ENCODE measurements around the gene CYP20A1.
A peak's percentile ranks its signal among the peaks of the same experiment; 100 is the strongest.
"Not testable (repeated sequence)": the region's sequence is repeated elsewhere in the genome, so short reads cannot be mapped to it uniquely, and the experiment has no call there.

The CYP20A1 gene

DNA sequence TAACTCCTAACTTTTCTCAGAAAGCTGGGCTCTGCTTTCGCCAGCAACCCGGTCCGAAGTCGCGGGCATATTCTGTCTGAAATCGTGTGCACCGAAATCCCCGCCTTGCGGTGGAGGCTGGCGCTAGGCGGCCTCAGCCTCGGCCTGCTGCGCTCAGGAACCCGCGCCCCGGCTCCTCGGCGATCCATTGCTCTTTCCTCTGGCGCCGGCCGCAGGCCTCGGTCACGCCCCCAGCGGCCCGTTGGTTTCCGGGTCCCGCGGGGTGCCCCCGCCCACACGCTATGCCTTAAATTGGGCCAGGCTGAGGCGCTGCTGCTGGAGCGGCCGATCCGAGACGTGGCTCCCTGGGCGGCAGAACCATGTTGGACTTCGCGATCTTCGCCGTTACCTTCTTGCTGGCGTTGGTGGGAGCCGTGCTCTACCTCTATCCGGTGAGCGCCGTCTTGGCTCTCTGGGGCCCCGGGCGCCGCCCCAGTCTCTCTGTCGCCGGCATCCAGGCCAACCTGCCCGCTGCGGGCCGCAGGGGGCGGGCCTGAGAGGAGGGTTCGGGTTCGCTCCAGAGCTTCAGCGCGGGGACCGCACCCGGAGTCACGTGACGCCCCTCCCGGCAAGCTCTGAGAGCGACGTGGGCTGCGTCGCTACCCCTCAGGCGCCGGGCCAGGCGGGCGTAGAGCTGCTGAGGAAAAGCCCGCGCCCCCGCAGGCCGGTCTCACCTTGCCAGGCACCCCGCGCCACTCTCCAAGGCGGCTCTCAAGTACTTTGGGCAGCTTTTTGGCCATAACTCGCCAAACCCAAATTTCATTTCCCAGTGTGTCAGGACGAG is at the start of gene CYP20A1:
CYP20A1 (plus strand) TSS at position 315 of the 823 bp plus-strand sequence; CDS start at position 360, 45 bp downstream.
- peak within 1 kb of the TSS; percentile 90 for H2AFZ ChIP-seq (ENCODE audit: low read length, unreplicated experiment)
- peak within 1 kb of the TSS; percentile 95 for H3K4me3 ChIP-seq (ENCODE audit: low read depth, low read length)
- peaks cover 6% of the 10 kb centered on the region for H3K36me3 ChIP-seq (ENCODE audit: insufficient read depth, low read length)
- H3K27ac ChIP-seq (ENCODE audit: low read depth, low read length): peak within 1 kb of the TSS; percentile 92
- H3K4me1 ChIP-seq (ENCODE audit: control insufficient read depth, insufficient read depth, low read length, unreplicated experiment): peaks cover 16% of the 10 kb centered on the region
- peaks cover 33% of the 10 kb centered on the region for H3K79me2 ChIP-seq (ENCODE audit: control insufficient read depth, insufficient read depth, low read length, unreplicated experiment)
- H3K27me3 ChIP-seq (ENCODE audit: insufficient read depth, low read length): no peaks in the 10 kb centered on the region

- H3K36me3 ChIP-seq (ENCODE audit: insufficient read depth, low read length): peaks cover 20% of the 10 kb centered on the region
- not testable (repeated sequence) for H3K4me1 ChIP-seq (ENCODE audit: control insufficient read depth, insufficient read depth, low read length, unreplicated experiment); H3K27me3 ChIP-seq (ENCODE audit: insufficient read depth, low read length); H3K27ac ChIP-seq (ENCODE audit: low read depth, low read length); H3K79me2 ChIP-seq (ENCODE audit: control insufficient read depth, insufficient read depth, low read length, unreplicated experiment); H2AFZ ChIP-seq (ENCODE audit: low read length, unreplicated experiment); H3K4me3 ChIP-seq (ENCODE audit: low read depth, low read length)
Observed at GRCh38 chr2:203190547-203190946, 48.3 kb upstream of the CYP20A1 start.

DNA sequence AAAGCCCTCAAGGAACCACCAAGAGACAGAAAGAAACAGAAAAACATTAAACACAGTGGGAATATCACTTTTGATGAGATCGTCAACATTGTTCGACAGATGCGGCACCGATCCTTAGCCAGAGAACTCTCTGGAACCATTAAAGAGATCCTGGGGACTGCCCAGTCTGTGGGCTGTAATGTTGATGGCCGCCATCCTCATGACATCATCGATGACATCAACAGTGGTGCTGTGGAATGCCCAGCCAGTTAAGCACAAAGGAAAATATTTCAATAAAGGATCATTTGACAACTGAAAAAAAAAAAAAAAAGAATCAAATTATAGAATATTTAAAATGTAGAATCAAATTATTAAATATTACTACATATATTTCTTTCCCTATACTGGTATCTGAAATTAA is 47.8 kb upstream of the CYP20A1 start:
- not testable (repeated sequence) for H3K27me3 ChIP-seq (ENCODE audit: insufficient read depth, low read length); H3K4me1 ChIP-seq (ENCODE audit: control insufficient read depth, insufficient read depth, low read length, unreplicated experiment); H3K27ac ChIP-seq (ENCODE audit: low read depth, low read length); H3K4me3 ChIP-seq (ENCODE audit: low read depth, low read length); H3K79me2 ChIP-seq (ENCODE audit: control insufficient read depth, insufficient read depth, low read length, unreplicated experiment); H2AFZ ChIP-seq (ENCODE audit: low read length, unreplicated experiment)
- H3K36me3 ChIP-seq (ENCODE audit: insufficient read depth, low read length): peaks cover 15% of the 10 kb centered on the region

- no peak overlapping the region for H3K27ac ChIP-seq (ENCODE audit: low read depth, low read length)
- no peak overlapping the region for H3K4me3 ChIP-seq (ENCODE audit: low read depth, low read length)
- no peak overlapping the region for H2AFZ ChIP-seq (ENCODE audit: low read length, unreplicated experiment)
- H3K36me3 ChIP-seq (ENCODE audit: insufficient read depth, low read length): peaks cover 12% of the 10 kb centered on the region
- no peaks in the 10 kb centered on the region for H3K79me2 ChIP-seq (ENCODE audit: control insufficient read depth, insufficient read depth, low read length, unreplicated experiment)
- no peaks in the 10 kb centered on the region for H3K27me3 ChIP-seq (ENCODE audit: insufficient read depth, low read length)
- no peaks in the 10 kb centered on the region for H3K4me1 ChIP-seq (ENCODE audit: control insufficient read depth, insufficient read depth, low read length, unreplicated experiment)
Observed at GRCh38 chr2:203191961-203192360, 46.9 kb upstream of the CYP20A1 start.

- H3K36me3 ChIP-seq (ENCODE audit: insufficient read depth, low read length): peaks cover 16% of the 10 kb centered on the region
Observed at GRCh38 chr2:203195331-203196036, 43.3 kb upstream of the CYP20A1 start.

DNA sequence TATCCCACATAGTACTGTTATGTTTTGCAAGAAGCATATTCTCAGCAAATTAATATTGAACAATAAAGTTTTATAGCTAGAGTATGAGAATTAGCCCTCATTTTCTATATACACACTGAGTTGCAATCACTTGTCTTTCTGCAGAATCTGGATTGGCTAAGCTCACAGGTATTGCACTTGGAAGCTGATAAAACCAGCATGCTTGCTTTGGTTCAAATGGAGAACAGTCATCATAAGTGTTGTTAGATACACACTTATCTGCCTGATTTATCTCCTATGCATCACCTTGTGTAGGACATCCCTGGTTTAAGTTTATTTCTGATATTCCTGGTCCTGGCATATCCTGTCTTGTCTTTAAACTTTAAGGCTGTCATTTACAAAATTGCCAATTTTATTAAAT is 38.0 kb upstream of the CYP20A1 start:
- H3K36me3 ChIP-seq (ENCODE audit: insufficient read depth, low read length): peaks cover 18% of the 10 kb centered on the region
- no peak overlapping the region for H3K27ac ChIP-seq (ENCODE audit: low read depth, low read length)
- no peak overlapping the region for H2AFZ ChIP-seq (ENCODE audit: low read length, unreplicated experiment)
- H3K4me3 ChIP-seq (ENCODE audit: low read depth, low read length): no peak overlapping the region
- no peaks in the 10 kb centered on the region for H3K4me1 ChIP-seq (ENCODE audit: control insufficient read depth, insufficient read depth, low read length, unreplicated experiment)
- no peaks in the 10 kb centered on the region for H3K27me3 ChIP-seq (ENCODE audit: insufficient read depth, low read length)
- no peaks in the 10 kb centered on the region for H3K79me2 ChIP-seq (ENCODE audit: control insufficient read depth, insufficient read depth, low read length, unreplicated experiment)

More at GRCh38 chr2:203195331-203196036, 43.3 kb upstream of the CYP20A1 start:
- H3K79me2 ChIP-seq (ENCODE audit: control insufficient read depth, insufficient read depth, low read length, unreplicated experiment): no peaks in the 10 kb centered on the region
- H3K4me3 ChIP-seq (ENCODE audit: low read depth, low read length): no peak overlapping the region
- H2AFZ ChIP-seq (ENCODE audit: low read length, unreplicated experiment): no peak overlapping the region
- H3K27ac ChIP-seq (ENCODE audit: low read depth, low read length): no peak overlapping the region
- H3K4me1 ChIP-seq (ENCODE audit: control insufficient read depth, insufficient read depth, low read length, unreplicated experiment): no peaks in the 10 kb centered on the region
- no peaks in the 10 kb centered on the region for H3K27me3 ChIP-seq (ENCODE audit: insufficient read depth, low read length)

DNA sequence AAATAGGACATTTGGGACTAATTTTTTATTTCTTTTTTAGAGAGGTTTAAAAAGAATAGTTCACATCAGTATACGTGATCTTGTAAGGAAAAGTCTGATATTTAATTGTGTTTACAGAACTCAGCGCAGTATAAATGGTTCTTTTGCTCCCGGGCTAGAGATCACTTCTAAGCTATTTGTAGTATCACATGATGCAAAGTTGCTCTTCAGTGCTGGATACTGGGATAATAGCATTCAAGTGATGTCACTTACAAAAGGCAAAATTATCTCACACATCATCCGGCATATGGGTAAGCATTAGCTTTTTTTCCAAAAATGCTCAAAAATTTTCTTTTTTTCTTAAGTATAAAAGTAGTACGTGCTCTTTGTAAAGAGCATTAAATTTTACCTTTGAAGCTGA is 37.4 kb upstream of the CYP20A1 start:
- H3K36me3 ChIP-seq (ENCODE audit: insufficient read depth, low read length): peaks cover 18% of the 10 kb centered on the region
- no peaks in the 10 kb centered on the region for H3K27me3 ChIP-seq (ENCODE audit: insufficient read depth, low read length)
- no peaks in the 10 kb centered on the region for H3K4me1 ChIP-seq (ENCODE audit: control insufficient read depth, insufficient read depth, low read length, unreplicated experiment)
- no peaks in the 10 kb centered on the region for H3K79me2 ChIP-seq (ENCODE audit: control insufficient read depth, insufficient read depth, low read length, unreplicated experiment)
- H3K27ac ChIP-seq (ENCODE audit: low read depth, low read length): no peak overlapping the region
- no peak overlapping the region for H2AFZ ChIP-seq (ENCODE audit: low read length, unreplicated experiment)
- no peak overlapping the region for H3K4me3 ChIP-seq (ENCODE audit: low read depth, low read length)

DNA sequence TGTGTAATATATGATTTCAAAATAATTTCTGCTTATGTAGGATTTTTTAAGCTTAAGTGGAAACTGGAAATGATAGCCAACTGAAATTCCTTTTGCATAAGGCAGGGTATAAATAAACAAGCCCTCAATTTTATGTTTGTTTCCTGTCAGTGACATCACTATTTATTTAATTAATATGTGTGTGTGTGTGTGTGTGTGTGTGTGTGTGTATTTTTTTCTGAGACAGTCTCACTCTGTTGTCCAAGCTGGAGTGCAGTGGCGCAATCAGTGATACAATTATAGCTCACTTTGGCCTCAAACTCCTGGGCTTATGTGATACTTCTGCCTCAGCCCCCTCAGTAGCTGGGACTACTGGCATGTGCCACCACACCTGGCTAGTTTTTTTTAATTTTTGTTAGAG is 29.3 kb upstream of the CYP20A1 start:
- H3K4me1 ChIP-seq (ENCODE audit: control insufficient read depth, insufficient read depth, low read length, unreplicated experiment): no peaks in the 10 kb centered on the region
- H3K79me2 ChIP-seq (ENCODE audit: control insufficient read depth, insufficient read depth, low read length, unreplicated experiment): no peaks in the 10 kb centered on the region
- H3K4me3 ChIP-seq (ENCODE audit: low read depth, low read length): no peak overlapping the region
- H2AFZ ChIP-seq (ENCODE audit: low read length, unreplicated experiment): no peak overlapping the region
- H3K36me3 ChIP-seq (ENCODE audit: insufficient read depth, low read length): peaks cover 15% of the 10 kb centered on the region
- H3K27me3 ChIP-seq (ENCODE audit: insufficient read depth, low read length): no peaks in the 10 kb centered on the region
- no peak overlapping the region for H3K27ac ChIP-seq (ENCODE audit: low read depth, low read length)

GRCh38 chr2:203225423-203226039 is 13.3 kb upstream of the CYP20A1 start:
- Histone ChIP-seq H2AFZ (ENCODE audit: low read length, unreplicated experiment) (no peak overlapping the region), H3K27me3 (ENCODE audit: insufficient read depth, low read length) (no peaks in the 10 kb centered on the region), H3K4me1 (ENCODE audit: control insufficient read depth, insufficient read depth, low read length, unreplicated experiment) (no peaks in the 10 kb centered on the region), H3K27ac (ENCODE audit: low read depth, low read length) (no peak overlapping the region), H3K79me2 (ENCODE audit: control insufficient read depth, insufficient read depth, low read length, unreplicated experiment) (no peaks in the 10 kb centered on the region), H3K4me3 (ENCODE audit: low read depth, low read length) (no peak overlapping the region), H3K36me3 (ENCODE audit: insufficient read depth, low read length) (no peaks in the 10 kb centered on the region)

DNA sequence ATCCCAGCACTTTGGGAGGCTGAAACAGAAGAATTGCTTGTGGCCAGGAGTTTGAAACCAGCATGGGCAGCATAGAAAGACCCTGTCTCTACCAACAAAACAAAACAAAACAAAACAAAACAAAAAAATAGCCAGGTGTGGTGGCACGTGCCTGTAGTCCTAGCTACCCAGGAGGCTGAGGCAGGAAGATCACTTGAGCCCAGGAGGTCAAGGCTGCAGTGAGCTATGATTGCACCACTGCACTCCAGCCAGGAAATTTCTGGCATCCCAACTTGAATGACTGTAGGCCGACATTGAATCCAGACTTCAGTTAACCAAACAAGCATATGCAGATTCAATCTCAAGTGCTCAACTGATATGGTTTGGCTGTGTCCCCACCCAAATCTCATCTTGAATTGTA is 9.1 kb upstream of the CYP20A1 start:
- not testable (repeated sequence) for H3K79me2 ChIP-seq (ENCODE audit: control insufficient read depth, insufficient read depth, low read length, unreplicated experiment); H3K27ac ChIP-seq (ENCODE audit: low read depth, low read length); H2AFZ ChIP-seq (ENCODE audit: low read length, unreplicated experiment); H3K27me3 ChIP-seq (ENCODE audit: insufficient read depth, low read length); H3K4me3 ChIP-seq (ENCODE audit: low read depth, low read length); H3K4me1 ChIP-seq (ENCODE audit: control insufficient read depth, insufficient read depth, low read length, unreplicated experiment); H3K36me3 ChIP-seq (ENCODE audit: insufficient read depth, low read length)

All from ACC112 (cell line).